Breast epithelium (tissue), 3 donors: ENCODE measurements around the gene MDFIC.

Experiments used
- POLR2A ChIP-seq: fragments of 450-650 bp; IDR thresholded peaks from one replicate; pipeline ENCODE4 v1.6.1; 2016; ENCODE audit warnings: antibody characterized with exemption, mild to moderate bottlenecking, moderate library complexity
- TF ChIP-seq, protein P1 (sequence below), 3 donors: fragments of 450-650 bp; IDR thresholded peaks; one replicate each; pipeline ENCODE4 v1.5.1; 2016 to 2017; ENCODE audit warnings: antibody characterized with exemption in 3 of 3, mild to moderate bottlenecking in 3 of 3, moderate library complexity in 3 of 3

GRCh38 chr7:114944745-114945625 lies 23.1 kb downstream of the MDFIC start:
- TF ChIP-seq, protein P1, sequence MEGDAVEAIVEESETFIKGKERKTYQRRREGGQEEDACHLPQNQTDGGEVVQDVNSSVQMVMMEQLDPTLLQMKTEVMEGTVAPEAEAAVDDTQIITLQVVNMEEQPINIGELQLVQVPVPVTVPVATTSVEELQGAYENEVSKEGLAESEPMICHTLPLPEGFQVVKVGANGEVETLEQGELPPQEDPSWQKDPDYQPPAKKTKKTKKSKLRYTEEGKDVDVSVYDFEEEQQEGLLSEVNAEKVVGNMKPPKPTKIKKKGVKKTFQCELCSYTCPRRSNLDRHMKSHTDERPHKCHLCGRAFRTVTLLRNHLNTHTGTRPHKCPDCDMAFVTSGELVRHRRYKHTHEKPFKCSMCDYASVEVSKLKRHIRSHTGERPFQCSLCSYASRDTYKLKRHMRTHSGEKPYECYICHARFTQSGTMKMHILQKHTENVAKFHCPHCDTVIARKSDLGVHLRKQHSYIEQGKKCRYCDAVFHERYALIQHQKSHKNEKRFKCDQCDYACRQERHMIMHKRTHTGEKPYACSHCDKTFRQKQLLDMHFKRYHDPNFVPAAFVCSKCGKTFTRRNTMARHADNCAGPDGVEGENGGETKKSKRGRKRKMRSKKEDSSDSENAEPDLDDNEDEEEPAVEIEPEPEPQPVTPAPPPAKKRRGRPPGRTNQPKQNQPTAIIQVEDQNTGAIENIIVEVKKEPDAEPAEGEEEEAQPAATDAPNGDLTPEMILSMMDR (IDR thresholded peaks at IDR 0.05), result no peak
- TF ChIP-seq POLR2A, result no peak
